HCT116 (cell line): Measurements from ENCODE around the gene ATG3. TPM values are rescaled to one million over a fixed set of nuclear protein-coding genes. Genes with fewer than 3 reads are reported as not detected.

Source experiments
- ATAC-seq: fragments of 200-7000 bp; cut with Tn5 transposase; 2 replicates; pipeline ENCODE4 v1.9.1; 2020; ENCODE audit warnings: mild to moderate bottlenecking, moderate library complexity
- BruUV-seq: library from RNA; stranded (reverse); fragments of 400-500 nt; replicated peaks from 2 replicates; lab custom pipeline; 2021; lab: Mats Ljungman, UMichigan
- CTCF ChIA-PET: fragments of 300-600 bp; sonication (Branson Sonifier 250); formaldehyde crosslinking; loops from one replicate; lab custom pipeline; 2021; ENCODE audit warnings: antibody characterized with exemption; lab: Charles Lee
- POLR2A ChIA-PET: fragments of 300-600, 350-600 bp; sonication (Branson Sonifier 250); formaldehyde crosslinking; loops from one replicate; lab custom pipeline; 2021; ENCODE audit warnings: antibody characterized with exemption; lab: Charles Lee
- RAD21 ChIA-PET, 2 experiments: fragments of 300-600 bp; sonication (Branson Sonifier 250); formaldehyde crosslinking; loops; one replicate each; lab custom pipeline; 2023; ENCODE audit warnings: low total read pairs in 2 of 2; ENCODE audit not compliant: uncharacterized antibody in 2 of 2, unreplicated experiment in 2 of 2, low non-redundant PET in 1 of 2; lab: Charles Lee
- DNase-seq: peaks from one replicate; pipeline ENCODE4 v3.0.0-alpha.2; 2010; ENCODE audit warnings: low read depth, low spot score
- H2AFZ ChIP-seq: fragments of 200-600 bp; shearing (Covaris generic), sonication (generic); 2 replicates; pipeline ENCODE4 v1.6.1; 2017; ENCODE audit warnings: low read depth, mixed run types, mixed read lengths, antibody characterized with exemption, low read length; ENCODE audit not compliant: poor library complexity, severe bottlenecking
- H3K27ac ChIP-seq: 2 replicates; pipeline ENCODE4 v1.5.1; 2012; ENCODE audit warnings: low read depth, low read length
- H3K27me3 ChIP-seq: fragments of 200-600 bp; sonication (generic); 2 replicates; pipeline ENCODE4 v1.6.1; 2016; ENCODE audit warnings: mixed run types, low read length, mixed read lengths; ENCODE audit not compliant: insufficient read depth
- H3K36me3 ChIP-seq, 2 experiments: fragments of 200-500 bp in 1 of 2; fragments of 200-600 bp in 1 of 2; sonication (Bioruptor generic) in 1 of 2; sonication (generic) in 1 of 2; 2 replicates each; pipeline versions ENCODE4 v1.5.1 to v1.6.1; 2014 to 2016; ENCODE audit warnings: low read length in 2 of 2, inconsistent platforms in 1 of 2, mixed read lengths in 1 of 2, mixed run types in 1 of 2; ENCODE audit not compliant: insufficient read depth in 2 of 2, control insufficient read depth in 1 of 2
- H3K4me1 ChIP-seq, 2 experiments: fragments of 200-600 bp in 1 of 2; sonication (generic) in 1 of 2; 2 replicates each; pipeline versions ENCODE4 v1.5.1 to v1.6.1; 2012 to 2017; ENCODE audit warnings: low read length in 2 of 2, inconsistent platforms in 1 of 2, mild to moderate bottlenecking in 1 of 2, mixed read lengths in 1 of 2, mixed run types in 1 of 2, moderate library complexity in 1 of 2; ENCODE audit not compliant: insufficient read depth in 2 of 2, control insufficient read depth in 1 of 2
- H3K4me2 ChIP-seq: fragments of 200-600 bp; sonication (generic); 2 replicates; pipeline ENCODE4 v1.6.1; 2017; ENCODE audit warnings: mixed run types, low read length, mixed read lengths
- H3K4me3 ChIP-seq, 2 experiments: fragments of 200-600 bp in 1 of 2; sonication (generic) in 1 of 2; replicated peaks in 1 of 2; 2 replicates each; pipeline ENCODE4 v1.5.1; 2011 to 2016; ENCODE audit warnings: low read length in 2 of 2, control low read depth in 1 of 2, low read depth in 1 of 2, mild to moderate bottlenecking in 1 of 2, mixed read lengths in 1 of 2, mixed run types in 1 of 2
- H3K79me2 ChIP-seq: fragments of 200-600 bp; sonication (generic); 2 replicates; pipeline ENCODE4 v1.6.1; 2017; ENCODE audit warnings: mild to moderate bottlenecking, mixed run types, low read length, moderate library complexity, mixed read lengths; ENCODE audit not compliant: insufficient read depth
- H3K9ac ChIP-seq: fragments of 200-600 bp; sonication (generic); 2 replicates; pipeline ENCODE4 v1.6.1; 2016; ENCODE audit warnings: low read length, mixed read lengths
- H3K9me2 ChIP-seq: fragments of 200-600 bp; sonication (generic), shearing (Covaris generic); 2 replicates; pipeline ENCODE4 v1.6.1; 2017; ENCODE audit warnings: mixed run types, mild to moderate bottlenecking, moderate library complexity; ENCODE audit not compliant: insufficient read depth
- H3K9me3 ChIP-seq, 2 experiments: fragments of 200-500 bp in 1 of 2; fragments of 200-600 bp in 1 of 2; sonication (Bioruptor generic) in 1 of 2; sonication (generic) in 1 of 2; 2 replicates each; pipeline ENCODE4 v1.6.1; 2014 to 2017; ENCODE audit warnings: low read length in 2 of 2, mixed read lengths in 2 of 2, inconsistent platforms in 1 of 2, low read depth in 1 of 2, mild to moderate bottlenecking in 1 of 2, mixed run types in 1 of 2, moderate library complexity in 1 of 2; ENCODE audit not compliant: control insufficient read depth in 1 of 2, insufficient read depth in 1 of 2
- H4K20me1 ChIP-seq: fragments of 200-600 bp; sonication (generic), shearing (Covaris generic); 2 replicates; pipeline ENCODE4 v1.6.1; 2017; ENCODE audit warnings: mixed run types, mild to moderate bottlenecking, moderate library complexity; ENCODE audit not compliant: insufficient read depth
- ATF3 ChIP-seq: IDR thresholded peaks from 2 replicates; pipeline ENCODE4 v1.6.1; 2012
- CBX3 ChIP-seq: IDR thresholded peaks from 2 replicates; pipeline ENCODE4 v1.6.1; 2012; ENCODE audit warnings: low read depth
- CEBPB ChIP-seq: IDR thresholded peaks from 2 replicates; pipeline ENCODE4 v1.6.1; 2012; ENCODE audit warnings: low read depth
- EZH2 ChIP-seq: fragments of 200-600 bp; sonication (generic); IDR thresholded peaks from 2 replicates; pipeline ENCODE4 v1.6.1; 2017; ENCODE audit warnings: antibody characterized with exemption, mixed run types
- POLR2A ChIP-seq: IDR thresholded peaks from 2 replicates; pipeline ENCODE4 v1.7.0; 2011; ENCODE audit warnings: borderline replicate concordance; ENCODE audit not compliant: insufficient read depth, insufficient read length; ENCODE audit errors: extremely low read depth
- POLR2AphosphoS5 ChIP-seq: IDR thresholded peaks from 2 replicates; pipeline ENCODE4 v1.6.1; 2011; ENCODE audit warnings: mild to moderate bottlenecking, low read depth, low read length, moderate library complexity
- RAD21 ChIP-seq: IDR thresholded peaks from 2 replicates; pipeline ENCODE4 v1.6.1; 2012; ENCODE audit warnings: low read depth, mild to moderate bottlenecking
- SRF ChIP-seq: IDR thresholded peaks from 2 replicates; pipeline ENCODE4 v1.6.1; 2012; ENCODE audit warnings: low read depth
- TCF7L2 ChIP-seq: IDR thresholded peaks from 2 replicates; pipeline ENCODE4 v1.7.0; 2011; ENCODE audit warnings: borderline replicate concordance, inconsistent platforms; ENCODE audit not compliant: insufficient read depth, insufficient read length; ENCODE audit errors: extremely low read depth
- YY1 ChIP-seq: IDR thresholded peaks from 2 replicates; pipeline ENCODE4 v1.6.1; 2011; ENCODE audit warnings: low read length, low read depth, moderate library complexity, mild to moderate bottlenecking; ENCODE audit not compliant: insufficient replicate concordance; ENCODE audit errors: extremely low read depth
- ZFX ChIP-seq: fragments of 450-650 bp; IDR thresholded peaks from 2 replicates; pipeline ENCODE4 v1.6.1; 2017
- intact Hi-C: fragments of 100-400 bp; cut with micrococcal nuclease; formaldehyde crosslinking; loops from 2 replicates; pipeline ENCODE4 v1.10.0; 2022
- total RNA-seq: library from RNA; stranded (reverse); gene quantifications from one replicate; pipeline ENCODE4 v1.2.1, GENCODE V29; 2021; ENCODE audit not compliant: unreplicated experiment
- TF ChIP-seq, protein P1 (sequence below), 3 experiments: fragments of 200-600 bp in 1 of 3; sonication (generic) in 1 of 3; IDR thresholded peaks in 2 of 3; conservative IDR thresholded peaks in 1 of 3; 2 replicates each; pipeline ENCODE4 v1.5.1; 2012 to 2017; ENCODE audit warnings: low read depth in 2 of 3, low read length in 2 of 3, antibody characterized with exemption in 1 of 3, borderline replicate concordance in 1 of 3, control low read depth in 1 of 3, mild to moderate bottlenecking in 1 of 3, mixed read lengths in 1 of 3, mixed run types in 1 of 3, moderate library complexity in 1 of 3; ENCODE audit not compliant: insufficient read depth in 1 of 3
- TF ChIP-seq, protein P2 (sequence below): IDR thresholded peaks from 2 replicates; pipeline ENCODE4 v1.6.1; 2011; ENCODE audit warnings: mild to moderate bottlenecking, low read length, moderate library complexity; ENCODE audit not compliant: insufficient replicate concordance; ENCODE audit errors: extremely low read depth
- TF ChIP-seq, protein P3 (sequence below): IDR thresholded peaks from 2 replicates; pipeline ENCODE4 v1.6.1; 2012

The ATG3 gene
- total RNA-seq, 1 experiment from 2014 or later, result 56.4 TPM

DNA sequence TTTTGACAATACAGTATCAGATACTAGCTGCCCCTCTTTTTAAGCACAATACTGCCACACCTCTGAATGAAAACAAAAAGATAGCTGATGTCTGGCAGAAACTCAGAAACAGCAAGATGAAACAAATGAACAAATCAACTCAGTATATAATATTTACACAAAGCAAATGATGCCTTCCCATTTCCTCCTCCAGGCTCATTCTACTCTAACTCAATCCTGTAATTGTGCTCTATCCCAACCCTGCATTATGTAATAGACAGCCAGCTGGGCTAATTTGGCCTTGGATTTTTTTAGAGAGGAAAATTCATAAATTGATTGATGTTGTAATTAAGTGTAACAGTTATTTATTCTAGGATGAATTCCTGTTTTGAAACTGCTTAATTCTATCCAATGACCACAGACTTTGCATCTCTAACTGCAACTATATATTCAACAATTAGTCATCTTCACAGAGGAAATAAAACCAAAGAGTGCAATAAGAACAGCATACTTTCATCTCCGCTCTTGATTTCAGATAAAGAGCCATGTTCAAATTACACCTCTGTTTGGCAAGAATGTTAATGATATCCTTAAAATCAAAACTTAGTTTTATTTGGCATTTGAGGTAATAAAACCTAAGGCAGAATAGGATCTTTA lies 6.1 kb downstream of the ATG3 start:
- BruUV-seq, result no TSS peak
- peaks cover 87% of the 10 kb centered on the region for H3K79me2 ChIP-seq

More for the DNA sequence above, 6.1 kb downstream of the ATG3 start:
- Histone ChIP-seq H3K9ac (no peak overlapping the region), H3K27ac (no peak overlapping the region), H3K4me3 (no peak overlapping the region), H3K9me3 (no peaks in the 10 kb centered on the region), H3K9me2 (no peaks in the 10 kb centered on the region), H3K36me3 (no peaks in the 10 kb centered on the region), H3K4me1 (peaks cover 7 to 9% of the 10 kb centered on the region in 2 experiments; a peak in 3 of 4 replicates), H4K20me1 (no peaks in the 10 kb centered on the region), H3K27me3 (no peaks in the 10 kb centered on the region), H3K4me2 (no peak overlapping the region), H2AFZ (no peak overlapping the region)
- POLR2A ChIA-PET, result no interaction called here
- DNase-seq (no peak), ATAC-seq (no peak)
- TF ChIP-seq ATF3 (no peak), CEBPB (no peak), CBX3 (no peak), POLR2AphosphoS5 (no peak), SRF (no peak), ZFX (no peak), POLR2A (no peak), EZH2 (no peak), TCF7L2 (no peak), RAD21 (no peak), YY1 (no peak)
- TF ChIP-seq, protein P1, sequence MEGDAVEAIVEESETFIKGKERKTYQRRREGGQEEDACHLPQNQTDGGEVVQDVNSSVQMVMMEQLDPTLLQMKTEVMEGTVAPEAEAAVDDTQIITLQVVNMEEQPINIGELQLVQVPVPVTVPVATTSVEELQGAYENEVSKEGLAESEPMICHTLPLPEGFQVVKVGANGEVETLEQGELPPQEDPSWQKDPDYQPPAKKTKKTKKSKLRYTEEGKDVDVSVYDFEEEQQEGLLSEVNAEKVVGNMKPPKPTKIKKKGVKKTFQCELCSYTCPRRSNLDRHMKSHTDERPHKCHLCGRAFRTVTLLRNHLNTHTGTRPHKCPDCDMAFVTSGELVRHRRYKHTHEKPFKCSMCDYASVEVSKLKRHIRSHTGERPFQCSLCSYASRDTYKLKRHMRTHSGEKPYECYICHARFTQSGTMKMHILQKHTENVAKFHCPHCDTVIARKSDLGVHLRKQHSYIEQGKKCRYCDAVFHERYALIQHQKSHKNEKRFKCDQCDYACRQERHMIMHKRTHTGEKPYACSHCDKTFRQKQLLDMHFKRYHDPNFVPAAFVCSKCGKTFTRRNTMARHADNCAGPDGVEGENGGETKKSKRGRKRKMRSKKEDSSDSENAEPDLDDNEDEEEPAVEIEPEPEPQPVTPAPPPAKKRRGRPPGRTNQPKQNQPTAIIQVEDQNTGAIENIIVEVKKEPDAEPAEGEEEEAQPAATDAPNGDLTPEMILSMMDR (IDR thresholded peaks at IDR 0.05 in 2 of 3, conservative IDR thresholded peaks at IDR 0.05 in 1 of 3; ENCODE audit: borderline replicate concordance in 1 of 3, insufficient read depth in 1 of 3, low read depth in 2 of 3, low read length in 2 of 3), result no peak
- TF ChIP-seq, protein P2, sequence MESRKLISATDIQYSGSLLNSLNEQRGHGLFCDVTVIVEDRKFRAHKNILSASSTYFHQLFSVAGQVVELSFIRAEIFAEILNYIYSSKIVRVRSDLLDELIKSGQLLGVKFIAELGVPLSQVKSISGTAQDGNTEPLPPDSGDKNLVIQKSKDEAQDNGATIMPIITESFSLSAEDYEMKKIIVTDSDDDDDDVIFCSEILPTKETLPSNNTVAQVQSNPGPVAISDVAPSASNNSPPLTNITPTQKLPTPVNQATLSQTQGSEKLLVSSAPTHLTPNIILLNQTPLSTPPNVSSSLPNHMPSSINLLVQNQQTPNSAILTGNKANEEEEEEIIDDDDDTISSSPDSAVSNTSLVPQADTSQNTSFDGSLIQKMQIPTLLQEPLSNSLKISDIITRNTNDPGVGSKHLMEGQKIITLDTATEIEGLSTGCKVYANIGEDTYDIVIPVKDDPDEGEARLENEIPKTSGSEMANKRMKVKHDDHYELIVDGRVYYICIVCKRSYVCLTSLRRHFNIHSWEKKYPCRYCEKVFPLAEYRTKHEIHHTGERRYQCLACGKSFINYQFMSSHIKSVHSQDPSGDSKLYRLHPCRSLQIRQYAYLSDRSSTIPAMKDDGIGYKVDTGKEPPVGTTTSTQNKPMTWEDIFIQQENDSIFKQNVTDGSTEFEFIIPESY, result no peak
- TF ChIP-seq, protein P3, sequence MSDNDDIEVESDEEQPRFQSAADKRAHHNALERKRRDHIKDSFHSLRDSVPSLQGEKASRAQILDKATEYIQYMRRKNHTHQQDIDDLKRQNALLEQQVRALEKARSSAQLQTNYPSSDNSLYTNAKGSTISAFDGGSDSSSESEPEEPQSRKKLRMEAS, result no peak
- intact Hi-C loops, result no loop called here
- CTCF ChIA-PET, result no interaction called here
- RAD21 ChIA-PET, result no interaction called here
